Heart left ventricle (tissue), 16 donors: ENCODE data around the gene LMTK2. TPM values are rescaled to one million over a fixed set of nuclear protein-coding genes. Genes with fewer than 3 reads are reported as not detected.

Experiments
- ATAC-seq, 4 donors: fragments of 200-7000 bp; cut with Tn5 transposase; one replicate each; pipeline ENCODE4 v1.9.1; 2020 to 2022; ENCODE audit warnings: moderate library complexity in 4 of 4, mild to moderate bottlenecking in 3 of 4, moderate number of reproducible peaks in 1 of 4
- DNase-seq, 5 donors: peaks; one replicate each; pipeline ENCODE4 v3.0.0-alpha.2; 2020
- H3K27ac ChIP-seq, 12 donors: fragments of 200-600 bp; sonication (generic) in 4 of 12; one replicate each; pipeline versions ENCODE4 v1.5.0 to v1.8.0; 2016 to 2022; ENCODE audit warnings: mild to moderate bottlenecking in 2 of 12
- H3K27me3 ChIP-seq, 9 donors: fragments of 200-600 bp; sonication (generic) in 2 of 9; one replicate each; pipeline versions ENCODE4 v1.5.1 to v1.8.0; 2016 to 2022; ENCODE audit warnings: mild to moderate bottlenecking in 3 of 9
- H3K36me3 ChIP-seq, 9 donors: fragments of 200-600 bp; sonication (generic) in 2 of 9; one replicate each; pipeline versions ENCODE4 v1.5.0 to v1.8.0; 2018 to 2022; ENCODE audit warnings: mild to moderate bottlenecking in 2 of 9
- H3K4me1 ChIP-seq, 12 donors: fragments of 200-600 bp; sonication (generic) in 4 of 12; one replicate each; pipeline versions ENCODE4 v1.5.0 to v1.8.0; 2016 to 2022; ENCODE audit warnings: mild to moderate bottlenecking in 3 of 12
- H3K4me3 ChIP-seq, 12 donors: fragments of 200-600 bp; sonication (generic) in 4 of 12; one replicate each; pipeline versions ENCODE4 v1.5.0 to v1.8.0; 2017 to 2022; ENCODE audit warnings: mild to moderate bottlenecking in 9 of 12, moderate library complexity in 4 of 12
- H3K9me3 ChIP-seq, 12 donors: fragments of 200-600 bp; sonication (generic) in 4 of 12; one replicate each; pipeline versions ENCODE4 v1.5.0 to v1.8.0; 2016 to 2022; ENCODE audit warnings: mild to moderate bottlenecking in 1 of 12
- CTCF ChIP-seq, 12 donors: fragments of 200-600 bp; sonication (generic) in 4 of 12; IDR thresholded peaks; one replicate each; pipeline versions ENCODE4 v1.5.0 to v1.8.0; 2018 to 2022; ENCODE audit warnings: antibody characterized with exemption in 12 of 12, mild to moderate bottlenecking in 5 of 12
- POLR2A ChIP-seq, 2 donors: fragments of 450-650 bp; IDR thresholded peaks; one replicate each; pipeline ENCODE4 v1.6.1; 2017; ENCODE audit warnings: antibody characterized with exemption in 2 of 2, mild to moderate bottlenecking in 2 of 2, moderate library complexity in 2 of 2
- WGBS, 4 donors: extraction: QIAGEN DNeasy Blood & Tissue Kit in 2 of 4; methylation state at CpG; one replicate each; pipeline versions ENCODE4 v1.1.5 to v1.1.7; 2013 to 2018; 5-methylcytosine and 5-hydroxymethylcytosine counted together
- intact Hi-C, 10 donors: fragments of 100-400 bp; cut with DNase I; formaldehyde crosslinking; loops; one replicate each; pipeline versions ENCODE4 v1.11.1 to v1.14.2; 2022
- polyA plus RNA-seq, 2 donors: library from polyadenylated mRNA; stranded (reverse); fragments of 200-250 nt; gene quantifications; one replicate each; pipeline ENCODE4 v1.2.3, GENCODE V29; 2013
- total RNA-seq, 9 donors: library from RNA; depleted of rRNA in 2 of 9; stranded (reverse); fragments of >200 nt in 2 of 9; fragmentation: NEBNext Ultra II Directional in 3 of 9; extraction: Animal tissue kit (Norgen Biotek cat#: 25700) in 3 of 9; gene quantifications; one replicate each; pipeline versions ENCODE4 v1.1.0 to v1.2.4, GENCODE V29; 2016 to 2023
- donor health status: ischemic (EF 13 %, LVEDD 7.1; RV severe dilation, severe dysfunction).
- donor health status: healthy with polysubstance abuse.
- donor health status: DM: no; HTN: yes; CAD: no.
- donor health status: DM: no; HTN: no; CAD: no.
- donor health status: ischemic (EF 25% LVEDD 6.9; RV normal size, moderate dysfunction).
- donor health status: ischemic (EF 25% LVEDD 5.7; RV mildly dilated, moderate dysfunction).
- donor health status: healthy.
- donor health status: DM: yes; HTN: yes; CAD: no.
- donor health status: ischemic (EF 35%, LVEDD 5.7; RV mildly dilated, moderate dysfunction).
- donor health status: nonischemic (EF 11% LVEDD 7.7; RV severe dilation, severe dysfunction).
- donor health status: DM: yes; HTN: yes; CAD: no.
- donor health status: PGD.
- donor health status: ischemic (EF 29% LVEDD 5.4; RV normal size, mild dysfunction).
- donor health status: nonischemic (EF 23%, LVEDD 6.1; RV moderate dilation, normal function).

Gene LMTK2
- total and polyA plus RNA-seq, 11 donors = 6.3 to 58.3 (median 27.3) TPM

DNA sequence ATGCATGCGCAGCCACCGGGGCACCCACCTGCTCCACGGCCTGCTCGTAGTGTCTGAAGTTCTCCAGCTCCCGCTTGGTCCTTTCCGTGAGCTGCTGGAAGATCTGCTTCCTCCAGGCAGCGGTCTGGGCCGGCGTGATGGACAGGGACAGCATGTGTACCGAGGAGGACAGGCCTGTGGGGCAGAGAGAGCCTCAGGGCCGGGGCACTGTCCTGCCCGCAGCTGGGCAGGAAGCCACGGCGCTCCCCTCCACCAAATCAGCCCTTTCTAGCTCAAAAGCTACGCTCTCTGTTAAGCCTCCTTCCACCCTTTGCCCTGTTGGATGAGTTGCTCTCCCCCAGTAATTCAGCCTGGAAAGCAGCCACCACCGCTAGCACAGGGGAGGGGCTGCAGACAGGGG, 126.1 kb downstream of the LMTK2 start:
- Histone ChIP-seq H3K4me1 (no peaks in the 10 kb centered on the region), H3K9me3 (no peaks in the 10 kb centered on the region), H3K4me3 (no peak overlapping the region), H3K27me3 (no peaks in the 10 kb centered on the region), H3K27ac (no peak overlapping the region), H3K36me3 (peaks cover 0 to 81% (median 38%) of the 10 kb centered on the region in 9 donors)
- no peak for ATAC-seq
- intact Hi-C loops = no loop called here
- peak in 1 of 5 donors; percentile 37 for DNase-seq
- 93 to 96% (median 95%) methylated on average over 16 of the region's 16 CpGs for WGBS, 4 donors
- TF ChIP-seq POLR2A (IDR thresholded peaks at IDR 0.05) (no peak), CTCF (IDR thresholded peaks at IDR 0.05) (no peak)

DNA sequence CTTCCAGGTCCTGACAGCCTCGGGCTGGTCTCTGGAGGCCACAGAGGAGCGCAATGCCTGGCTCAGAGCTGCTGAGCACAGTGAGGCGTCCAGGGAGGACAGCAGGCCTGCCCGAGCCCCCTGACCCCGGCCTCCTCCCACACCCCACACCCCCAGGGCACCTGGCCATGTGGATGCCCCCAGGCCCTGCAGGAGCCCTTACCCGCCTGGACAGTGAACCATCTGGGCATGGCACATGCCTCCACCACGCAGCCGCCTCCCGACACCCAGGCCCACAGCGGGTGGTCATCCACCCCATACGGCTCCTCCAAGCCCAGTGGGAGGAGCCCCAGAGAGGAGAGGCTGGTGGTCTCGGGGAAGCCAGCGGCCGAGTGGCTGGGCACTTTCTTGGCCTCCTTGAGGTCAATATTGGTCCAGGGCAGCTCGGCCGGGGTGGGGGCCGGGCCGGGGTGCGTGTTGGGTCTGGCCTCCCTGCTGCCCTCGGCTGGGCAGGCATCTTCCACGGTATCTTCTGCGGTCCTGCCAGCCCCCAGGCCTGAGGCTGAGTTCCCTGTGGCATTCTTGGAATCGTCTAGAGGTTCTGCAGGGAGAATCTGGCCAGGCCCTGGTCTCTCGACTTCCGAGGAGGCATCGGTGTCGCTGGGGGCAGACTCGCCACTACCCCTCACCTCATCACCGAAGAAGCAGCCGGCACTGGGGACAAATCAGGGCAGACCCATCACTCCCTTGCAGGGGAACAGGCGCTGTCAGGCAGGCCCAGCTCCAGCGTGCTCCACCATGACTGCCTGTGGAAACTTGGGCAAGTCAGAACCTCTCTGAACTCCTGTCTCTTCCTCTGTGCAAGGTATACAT, 126.8 kb downstream of the LMTK2 start:
- no peaks in the 10 kb centered on the region for H3K9me3 ChIP-seq
- DNase-seq = no peak
- 92 to 95% (median 94%) methylated on average over 25 to 32 of the region's 32 CpGs for WGBS, 4 donors
- intact Hi-C loops = no loop called here
- no peaks in the 10 kb centered on the region for H3K27me3 ChIP-seq
- no peak overlapping the region for H3K4me3 ChIP-seq
- no peak for ATAC-seq
- no peaks in the 10 kb centered on the region for H3K4me1 ChIP-seq
- peaks cover 0 to 81% (median 43%) of the 10 kb centered on the region in 9 donors for H3K36me3 ChIP-seq
- no peak overlapping the region for H3K27ac ChIP-seq
- TF ChIP-seq POLR2A (IDR thresholded peaks at IDR 0.05) = no peak
- TF ChIP-seq CTCF (IDR thresholded peaks at IDR 0.05) = no peak

- ATAC-seq (no peak), DNase-seq (no peak)
- intact Hi-C loops = no loop called here
- H3K27me3 ChIP-seq = no peaks in the 10 kb centered on the region
- no peaks in the 10 kb centered on the region for H3K4me1 ChIP-seq
- peaks cover 0 to 81% (median 55%) of the 10 kb centered on the region in 9 donors for H3K36me3 ChIP-seq
- 96% methylated on average over 10 of the region's 10 CpGs for WGBS, 4 donors
- no peak overlapping the region for H3K4me3 ChIP-seq
- H3K9me3 ChIP-seq = no peaks in the 10 kb centered on the region
- TF ChIP-seq CTCF (IDR thresholded peaks at IDR 0.05) = no peak
- TF ChIP-seq POLR2A (IDR thresholded peaks at IDR 0.05) = no peak
- no peak overlapping the region for H3K27ac ChIP-seq
Observed at GRCh38 chr7:98234429-98235147, 127.9 kb downstream of the LMTK2 start.

DNA sequence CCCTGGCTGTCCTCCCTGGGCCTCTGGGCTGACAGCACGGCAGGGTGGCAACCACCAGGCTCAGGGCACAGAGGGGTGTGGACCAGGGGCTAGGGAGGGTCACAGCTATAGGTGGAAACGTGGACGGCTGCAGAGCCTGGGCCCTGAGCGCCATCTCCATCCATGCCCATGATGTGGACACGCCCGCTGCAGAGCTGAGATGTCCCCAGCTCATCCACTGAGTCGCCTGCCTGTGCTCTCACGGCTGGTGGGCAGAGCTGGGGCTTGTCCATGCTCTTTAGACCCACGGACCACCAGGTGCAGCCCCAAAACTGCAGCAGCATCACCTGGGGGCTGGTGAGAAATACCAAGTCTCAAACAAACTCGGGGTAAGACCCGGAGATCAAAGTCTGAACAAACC, 129.2 kb downstream of the LMTK2 start:
- no peaks in the 10 kb centered on the region for H3K9me3 ChIP-seq
- no peak overlapping the region for H3K27ac ChIP-seq
- TF ChIP-seq POLR2A (IDR thresholded peaks at IDR 0.05) (no peak), CTCF (IDR thresholded peaks at IDR 0.05) (no peak)
- no peaks in the 10 kb centered on the region for H3K4me1 ChIP-seq
- intact Hi-C loops = no loop called here
- H3K36me3 ChIP-seq = peaks cover 0 to 87% (median 61%) of the 10 kb centered on the region in 9 donors
- no peak for ATAC-seq
- WGBS, 4 donors = 88 to 95% (median 94%) methylated on average over 6 to 11 of the region's 11 CpGs
- no peak for DNase-seq
- H3K27me3 ChIP-seq = no peaks in the 10 kb centered on the region
- no peak overlapping the region for H3K4me3 ChIP-seq
